Astrocyte (in vitro differentiated cells and primary cell): ENCODE measurements around the gene DNAJB2.

Experiments used
- CTCF ChIP-seq: IDR thresholded peaks from 2 replicates; pipeline ENCODE4 v1.5.1; 2011; ENCODE audit warnings: low read depth, mild to moderate bottlenecking, inconsistent platforms, low read length, moderate library complexity; ENCODE audit not compliant: insufficient read depth
- EZH2 ChIP-seq: IDR thresholded peaks from 2 replicates; pipeline ENCODE4 v1.6.1; 2012; ENCODE audit warnings: mild to moderate bottlenecking, low read length, inconsistent platforms; ENCODE audit not compliant: insufficient read depth

- TF ChIP-seq CTCF = no peak
- TF ChIP-seq EZH2 = no peak
These were observed 34.4 kb upstream of the DNAJB2 start for GRCh38 chr2:219244789-219245147.
